ENCODE results near the gene RAB3D.

Gene RAB3D

GRCh38 chr19:11295665-11296245 is 43.7 kb downstream of the RAB3D start, which contains the start of gene TSPAN16:
TSPAN16 (plus strand) TSS chr19:11296160; CDS start chr19:11296298, 138 bp downstream.
- Histone ChIP-seq H3K4me1 (ENCODE audit: control insufficient read depth, insufficient read depth, low read length) (peaks cover 4% of the 10 kb centered on the region), H3K9ac (ENCODE audit: low read length in 2 of 2) (no peak within 1 kb of the TSS), H3K36me3 (ENCODE audit: control insufficient read depth in 2 of 2, insufficient read depth in 2 of 2, low read length in 2 of 2) (no peaks in the 10 kb centered on the region), H3K27me3 (ENCODE audit: control insufficient read depth in 1 of 2, insufficient read depth in 2 of 2, low read length in 2 of 2) (no peaks in the 10 kb centered on the region), H3K27ac (ENCODE audit: low read length) (no peak within 1 kb of the TSS), H3K4me3 (ENCODE audit: low read length in 2 of 2) (no peak within 1 kb of the TSS), H3K9me3 (ENCODE audit: control insufficient read depth in 2 of 2, low read length in 2 of 2) (no peaks in the 10 kb centered on the region)

- H3K36me3 ChIP-seq (ENCODE audit: control insufficient read depth in 2 of 2, insufficient read depth in 2 of 2, low read length in 2 of 2), result no peaks in the 10 kb centered on the region
- no peak overlapping the region for H3K4me3 ChIP-seq (ENCODE audit: low read length in 2 of 2)
- H3K4me1 ChIP-seq (ENCODE audit: control insufficient read depth, insufficient read depth, low read length), result peaks cover 4% of the 10 kb centered on the region
- no peak overlapping the region for H3K9ac ChIP-seq (ENCODE audit: low read length in 2 of 2)
- H3K9me3 ChIP-seq (ENCODE audit: control insufficient read depth in 2 of 2, low read length in 2 of 2), result no peaks in the 10 kb centered on the region
- H3K27ac ChIP-seq (ENCODE audit: low read length), result no peak overlapping the region
- no peaks in the 10 kb centered on the region for H3K27me3 ChIP-seq (ENCODE audit: control insufficient read depth in 1 of 2, insufficient read depth in 2 of 2, low read length in 2 of 2)
These were observed 44.3 kb downstream of the RAB3D start for GRCh38 chr19:11295180-11295579.

- peak overlapping the region; percentile 17 to 66 for H3K4me3 ChIP-seq (ENCODE audit: low read length in 2 of 2)
- H3K9ac ChIP-seq (ENCODE audit: low read length in 2 of 2), result peak overlapping the region in 1 of 2 donors; percentile 60
These were observed 45.7 kb downstream of the RAB3D start for GRCh38 chr19:11293433-11294389.

GRCh38 chr19:11291991-11292390 is 47.5 kb downstream of the RAB3D start:
- Histone ChIP-seq H3K36me3 (ENCODE audit: control insufficient read depth in 2 of 2, insufficient read depth in 2 of 2, low read length in 2 of 2) (no peaks in the 10 kb centered on the region), H3K27ac (ENCODE audit: low read length) (no peak overlapping the region), H3K4me3 (ENCODE audit: low read length in 2 of 2) (no peak overlapping the region), H3K9ac (ENCODE audit: low read length in 2 of 2) (no peak overlapping the region), H3K4me1 (ENCODE audit: control insufficient read depth, insufficient read depth, low read length) (peaks cover 4% of the 10 kb centered on the region), H3K9me3 (ENCODE audit: control insufficient read depth in 2 of 2, low read length in 2 of 2) (no peaks in the 10 kb centered on the region), H3K27me3 (ENCODE audit: control insufficient read depth in 1 of 2, insufficient read depth in 2 of 2, low read length in 2 of 2) (no peaks in the 10 kb centered on the region)

More at GRCh38 chr19:11293433-11294389, 45.7 kb downstream of the RAB3D start:
- H3K27ac ChIP-seq (ENCODE audit: low read length), result no peak overlapping the region
- no peaks in the 10 kb centered on the region for H3K36me3 ChIP-seq (ENCODE audit: control insufficient read depth in 2 of 2, insufficient read depth in 2 of 2, low read length in 2 of 2)
- H3K9me3 ChIP-seq (ENCODE audit: control insufficient read depth in 2 of 2, low read length in 2 of 2), result no peaks in the 10 kb centered on the region
- H3K4me1 ChIP-seq (ENCODE audit: control insufficient read depth, insufficient read depth, low read length), result peaks cover 4% of the 10 kb centered on the region
- H3K27me3 ChIP-seq (ENCODE audit: control insufficient read depth in 1 of 2, insufficient read depth in 2 of 2, low read length in 2 of 2), result no peaks in the 10 kb centered on the region

GRCh38 chr19:11291415-11291814 is 48.0 kb downstream of the RAB3D start:
- Histone ChIP-seq H3K27ac (ENCODE audit: low read length) (no peak overlapping the region), H3K27me3 (ENCODE audit: control insufficient read depth in 1 of 2, insufficient read depth in 2 of 2, low read length in 2 of 2) (no peaks in the 10 kb centered on the region)

GRCh38 chr19:11290256-11290655 is 49.2 kb downstream of the RAB3D start:
- peaks cover 4% of the 10 kb centered on the region for H3K4me1 ChIP-seq (ENCODE audit: control insufficient read depth, insufficient read depth, low read length)
- no peaks in the 10 kb centered on the region for H3K27me3 ChIP-seq (ENCODE audit: control insufficient read depth in 1 of 2, insufficient read depth in 2 of 2, low read length in 2 of 2)

More at GRCh38 chr19:11291415-11291814, 48.0 kb downstream of the RAB3D start:
- Histone ChIP-seq H3K9ac (ENCODE audit: low read length in 2 of 2) (no peak overlapping the region), H3K36me3 (ENCODE audit: control insufficient read depth in 2 of 2, insufficient read depth in 2 of 2, low read length in 2 of 2) (no peaks in the 10 kb centered on the region), H3K9me3 (ENCODE audit: control insufficient read depth in 2 of 2, low read length in 2 of 2) (no peaks in the 10 kb centered on the region), H3K4me1 (ENCODE audit: control insufficient read depth, insufficient read depth, low read length) (peaks cover 4% of the 10 kb centered on the region), H3K4me3 (ENCODE audit: low read length in 2 of 2) (no peak overlapping the region)

GRCh38 chr19:11288349-11288748 is 51.1 kb downstream of the RAB3D start:
- no peak overlapping the region for H3K9ac ChIP-seq (ENCODE audit: low read length in 2 of 2)
- no peaks in the 10 kb centered on the region for H3K9me3 ChIP-seq (ENCODE audit: control insufficient read depth in 2 of 2, low read length in 2 of 2)
- H3K27me3 ChIP-seq (ENCODE audit: control insufficient read depth in 1 of 2, insufficient read depth in 2 of 2, low read length in 2 of 2), result no peaks in the 10 kb centered on the region
- H3K27ac ChIP-seq (ENCODE audit: low read length), result no peak overlapping the region
- H3K4me1 ChIP-seq (ENCODE audit: control insufficient read depth, insufficient read depth, low read length), result no peaks in the 10 kb centered on the region
- H3K36me3 ChIP-seq (ENCODE audit: control insufficient read depth in 2 of 2, insufficient read depth in 2 of 2, low read length in 2 of 2), result no peaks in the 10 kb centered on the region
- no peak overlapping the region for H3K4me3 ChIP-seq (ENCODE audit: low read length in 2 of 2)

More at GRCh38 chr19:11290256-11290655, 49.2 kb downstream of the RAB3D start:
- Histone ChIP-seq H3K9ac (ENCODE audit: low read length in 2 of 2) (no peak overlapping the region), H3K9me3 (ENCODE audit: control insufficient read depth in 2 of 2, low read length in 2 of 2) (no peaks in the 10 kb centered on the region), H3K27ac (ENCODE audit: low read length) (no peak overlapping the region), H3K4me3 (ENCODE audit: low read length in 2 of 2) (no peak overlapping the region), H3K36me3 (ENCODE audit: control insufficient read depth in 2 of 2, insufficient read depth in 2 of 2, low read length in 2 of 2) (no peaks in the 10 kb centered on the region)

- Histone ChIP-seq H3K9me3 (ENCODE audit: control insufficient read depth in 2 of 2, low read length in 2 of 2) (no peaks in the 10 kb centered on the region), H3K27me3 (ENCODE audit: control insufficient read depth in 1 of 2, insufficient read depth in 2 of 2, low read length in 2 of 2) (no peaks in the 10 kb centered on the region), H3K27ac (ENCODE audit: low read length) (no peak overlapping the region), H3K36me3 (ENCODE audit: control insufficient read depth in 2 of 2, insufficient read depth in 2 of 2, low read length in 2 of 2) (no peaks in the 10 kb centered on the region), H3K9ac (ENCODE audit: low read length in 2 of 2) (no peak overlapping the region), H3K4me3 (ENCODE audit: low read length in 2 of 2) (no peak overlapping the region), H3K4me1 (ENCODE audit: control insufficient read depth, insufficient read depth, low read length) (no peaks in the 10 kb centered on the region)
These were observed 53.0 kb downstream of the RAB3D start for GRCh38 chr19:11286312-11286974.

- Histone ChIP-seq H3K4me1 (ENCODE audit: control insufficient read depth, insufficient read depth, low read length) (no peaks in the 10 kb centered on the region), H3K27ac (ENCODE audit: low read length) (no peak overlapping the region), H3K4me3 (ENCODE audit: low read length in 2 of 2) (no peak overlapping the region), H3K36me3 (ENCODE audit: control insufficient read depth in 2 of 2, insufficient read depth in 2 of 2, low read length in 2 of 2) (no peaks in the 10 kb centered on the region), H3K27me3 (ENCODE audit: control insufficient read depth in 1 of 2, insufficient read depth in 2 of 2, low read length in 2 of 2) (no peaks in the 10 kb centered on the region), H3K9me3 (ENCODE audit: control insufficient read depth in 2 of 2, low read length in 2 of 2) (no peaks in the 10 kb centered on the region), H3K9ac (ENCODE audit: low read length in 2 of 2) (no peak overlapping the region)
These were observed 54.9 kb downstream of the RAB3D start for GRCh38 chr19:11284515-11284914.

- no peaks in the 10 kb centered on the region for H3K27me3 ChIP-seq (ENCODE audit: control insufficient read depth in 1 of 2, insufficient read depth in 2 of 2, low read length in 2 of 2)
- no peaks in the 10 kb centered on the region for H3K4me1 ChIP-seq (ENCODE audit: control insufficient read depth, insufficient read depth, low read length)
- no peak overlapping the region for H3K9ac ChIP-seq (ENCODE audit: low read length in 2 of 2)
- H3K4me3 ChIP-seq (ENCODE audit: low read length in 2 of 2), result no peak overlapping the region
- H3K27ac ChIP-seq (ENCODE audit: low read length), result no peak overlapping the region
- H3K36me3 ChIP-seq (ENCODE audit: control insufficient read depth in 2 of 2, insufficient read depth in 2 of 2, low read length in 2 of 2), result no peaks in the 10 kb centered on the region
- H3K9me3 ChIP-seq (ENCODE audit: control insufficient read depth in 2 of 2, low read length in 2 of 2), result no peaks in the 10 kb centered on the region
These were observed 58.0 kb downstream of the RAB3D start for GRCh38 chr19:11281356-11282049.

Data from stomach smooth muscle (tissue), 2 donors.